Chondrocyte (in vitro differentiated cells): ENCODE measurements around the gene MYORG. TPM values are rescaled to one million over a fixed set of nuclear protein-coding genes. Genes with fewer than 3 reads are reported as not detected.

ENCODE experiments used
- DNase-seq: peaks from one replicate; pipeline ENCODE4 v3.0.0; 2021; ENCODE audit warnings: mixed read lengths, low spot score
- H3K27ac Mint-ChIP-seq: one replicate; pipeline ENCODE4 v1.8.0; 2021; ENCODE audit warnings: mild to moderate bottlenecking, moderate library complexity, mixed read lengths; ENCODE audit not compliant: unreplicated experiment
- H3K27me3 Mint-ChIP-seq: 2 replicates; pipeline ENCODE4 v1.8.0; 2021; ENCODE audit warnings: low read depth, mixed read lengths
- H3K36me3 Mint-ChIP-seq: 2 replicates; pipeline ENCODE4 v1.8.0; 2021; ENCODE audit warnings: low read depth, mixed read lengths
- H3K4me1 Mint-ChIP-seq: 2 replicates; pipeline ENCODE4 v1.8.0; 2021; ENCODE audit warnings: low read depth, mild to moderate bottlenecking, mixed read lengths
- H3K4me3 Mint-ChIP-seq: one replicate; pipeline ENCODE4 v1.8.0; 2021; ENCODE audit warnings: mild to moderate bottlenecking, moderate library complexity, mixed read lengths; ENCODE audit not compliant: unreplicated experiment
- H3K9me3 Mint-ChIP-seq: 2 replicates; pipeline ENCODE4 v1.8.0; 2021; ENCODE audit warnings: low read depth, mixed read lengths
- CTCF ChIP-seq: fragments of 200-600 bp; sonication (generic); IDR thresholded peaks from 2 replicates; pipeline ENCODE4 v1.5.0; 2021; ENCODE audit warnings: antibody characterized with exemption, mild to moderate bottlenecking, moderate library complexity
- total RNA-seq: library from RNA; stranded (reverse); gene quantifications from 3 replicates; pipeline ENCODE4 v1.2.1, GENCODE V29; 2021

The MYORG gene
- total RNA-seq, 1 donor from 2014 or later, result 6.8 TPM

GRCh38 chr9:34380034-34380510 is 3.4 kb upstream of the MYORG start:
- Mint-ChIP-seq H3K36me3 (no peaks in the 10 kb centered on the region), H3K27me3 (no peaks in the 10 kb centered on the region), H3K4me1 (peaks cover 33% of the 10 kb centered on the region), H3K27ac (peak overlapping the region; percentile 58), H3K4me3 (no peak overlapping the region), H3K9me3 (no peaks in the 10 kb centered on the region)
- TF ChIP-seq CTCF, result no peak
- no peak for DNase-seq

GRCh38 chr9:34379334-34380033 is 2.8 kb upstream of the MYORG start:
- no peaks in the 10 kb centered on the region for H3K36me3 Mint-ChIP-seq
- peaks cover 33% of the 10 kb centered on the region for H3K4me1 Mint-ChIP-seq
- H3K27ac Mint-ChIP-seq, result no peak overlapping the region
- H3K4me3 Mint-ChIP-seq, result peak overlapping the region; percentile 51
- H3K9me3 Mint-ChIP-seq, result no peaks in the 10 kb centered on the region
- no peaks in the 10 kb centered on the region for H3K27me3 Mint-ChIP-seq
- TF ChIP-seq CTCF, result peak; percentile 90
- no peak for DNase-seq

- no peaks in the 10 kb centered on the region for H3K27me3 Mint-ChIP-seq
- no peak for TF ChIP-seq CTCF
- H3K4me1 Mint-ChIP-seq, result peaks cover 33% of the 10 kb centered on the region
- no peak overlapping the region for H3K4me3 Mint-ChIP-seq
- H3K9me3 Mint-ChIP-seq, result no peaks in the 10 kb centered on the region
- DNase-seq, result no peak
- H3K27ac Mint-ChIP-seq, result no peak overlapping the region
- H3K36me3 Mint-ChIP-seq, result no peaks in the 10 kb centered on the region
These were observed 1.8 kb upstream of the MYORG start for GRCh38 chr9:34378376-34379060.

GRCh38 chr9:34377404-34377746 is 677 bp upstream of the MYORG start:
- H3K4me1 Mint-ChIP-seq, result peaks cover 33% of the 10 kb centered on the region
- no peak overlapping the region for H3K27ac Mint-ChIP-seq
- no peak for TF ChIP-seq CTCF
- DNase-seq, result no peak
- H3K9me3 Mint-ChIP-seq, result no peaks in the 10 kb centered on the region
- H3K27me3 Mint-ChIP-seq, result no peaks in the 10 kb centered on the region
- peak overlapping the region; percentile 83 for H3K4me3 Mint-ChIP-seq
- H3K36me3 Mint-ChIP-seq, result no peaks in the 10 kb centered on the region

GRCh38 chr9:34375901-34376595 is 650 bp downstream of the MYORG start:
- TF ChIP-seq CTCF, result peak; percentile 58
- no peaks in the 10 kb centered on the region for H3K9me3 Mint-ChIP-seq
- DNase-seq, result no peak
- peak overlapping the region; percentile 83 for H3K4me3 Mint-ChIP-seq
- peak overlapping the region; percentile 41 for H3K27ac Mint-ChIP-seq
- H3K36me3 Mint-ChIP-seq, result peaks cover 3% of the 10 kb centered on the region
- no peaks in the 10 kb centered on the region for H3K27me3 Mint-ChIP-seq
- H3K4me1 Mint-ChIP-seq, result peaks cover 29% of the 10 kb centered on the region
